NT2/D1 (cell line): ENCODE measurements around the gene CD79A.

ENCODE experiments used
- DNase-seq: peaks from one replicate; pipeline ENCODE4 v3.0.0-alpha.2; 2011; ENCODE audit warnings: low read depth, low spot score
- H3K27me3 ChIP-seq: 2 replicates; pipeline ENCODE4 v1.6.0; 2011; ENCODE audit warnings: mild to moderate bottlenecking; ENCODE audit not compliant: insufficient read length, insufficient read depth
- H3K36me3 ChIP-seq: 2 replicates; pipeline ENCODE4 v1.6.1; 2011; ENCODE audit warnings: mild to moderate bottlenecking, low read length, mixed read lengths; ENCODE audit not compliant: insufficient read depth, insufficient read length
- H3K4me1 ChIP-seq: 2 replicates; pipeline ENCODE4 v1.5.1; 2011; ENCODE audit not compliant: insufficient read depth, insufficient read length
- H3K4me3 ChIP-seq: 2 replicates; pipeline ENCODE4 v1.5.1; 2011; ENCODE audit warnings: low read depth; ENCODE audit not compliant: insufficient read length
- H3K9ac ChIP-seq: 2 replicates; pipeline ENCODE4 v1.6.0; 2011; ENCODE audit warnings: low read depth; ENCODE audit not compliant: insufficient read length
- H3K9me3 ChIP-seq: 2 replicates; pipeline ENCODE4 v1.5.1; 2011; ENCODE audit warnings: mild to moderate bottlenecking, low read length; ENCODE audit not compliant: insufficient read depth
- SUZ12 ChIP-seq: IDR thresholded peaks from 2 replicates; pipeline ENCODE4 v1.6.1; 2011; ENCODE audit not compliant: insufficient read length, insufficient read depth; ENCODE audit errors: extremely low read depth
- YY1 ChIP-seq: IDR thresholded peaks from 2 replicates; pipeline ENCODE4 v1.6.1; 2011; ENCODE audit not compliant: insufficient read length, insufficient read depth
- ZNF274 ChIP-seq: IDR thresholded peaks from 2 replicates; pipeline ENCODE4 v1.6.1; 2011; ENCODE audit warnings: mild to moderate bottlenecking, low read depth, low read length

The CD79A gene

DNA sequence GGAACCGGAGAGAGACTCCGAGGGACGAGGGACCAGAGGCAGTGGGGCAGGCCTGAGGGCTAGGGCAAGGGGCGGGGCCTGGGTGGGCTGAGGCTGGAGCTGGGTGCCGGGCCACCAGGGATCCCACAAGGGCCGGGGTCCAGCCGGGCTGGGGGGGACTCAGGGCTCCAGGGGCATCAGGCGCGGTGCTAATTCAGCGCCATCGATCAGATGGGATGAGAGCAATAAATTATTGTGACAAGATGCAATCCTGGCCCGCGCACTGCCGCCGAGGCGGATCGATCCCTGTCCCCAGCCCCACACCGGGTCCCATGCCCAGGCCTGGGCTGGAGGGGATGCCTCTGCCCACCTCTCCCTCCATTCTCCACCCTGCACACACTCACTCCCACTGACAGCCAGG, 45.5 kb downstream of the CD79A start:
- peaks cover 6% of the 10 kb centered on the region for H3K4me1 ChIP-seq
- H3K36me3 ChIP-seq: no peaks in the 10 kb centered on the region
- peaks cover 95% of the 10 kb centered on the region for H3K27me3 ChIP-seq
- H3K9me3 ChIP-seq: no peaks in the 10 kb centered on the region
- H3K4me3 ChIP-seq: no peak overlapping the region
- H3K9ac ChIP-seq: no peak overlapping the region
- no peak for TF ChIP-seq YY1
- DNase-seq: no peak

- no peak for TF ChIP-seq YY1
- H3K9me3 ChIP-seq: no peaks in the 10 kb centered on the region
- H3K36me3 ChIP-seq: no peaks in the 10 kb centered on the region
- no peak overlapping the region for H3K4me3 ChIP-seq
- no peak for DNase-seq
- H3K27me3 ChIP-seq: peaks cover 94% of the 10 kb centered on the region
- H3K4me1 ChIP-seq: peaks cover 6% of the 10 kb centered on the region
- no peak overlapping the region for H3K9ac ChIP-seq
Measured at GRCh38 chr19:41923045-41923788, 46.1 kb downstream of the CD79A start.

GRCh38 chr19:41924151-41925145, 47.4 kb downstream of the CD79A start:
- H3K9ac ChIP-seq: no peak overlapping the region
- H3K36me3 ChIP-seq: no peaks in the 10 kb centered on the region
- peaks cover 94% of the 10 kb centered on the region for H3K27me3 ChIP-seq
- peaks cover 12% of the 10 kb centered on the region for H3K4me1 ChIP-seq
- H3K4me3 ChIP-seq: no peak overlapping the region
- DNase-seq: no peak
- TF ChIP-seq ZNF274 (no peak), SUZ12 (no peak), YY1 (no peak)
- no peaks in the 10 kb centered on the region for H3K9me3 ChIP-seq

GRCh38 chr19:41925208-41926003, 48.3 kb downstream of the CD79A start:
- TF ChIP-seq YY1 (no peak), SUZ12 (no peak), ZNF274 (no peak)
- peaks cover 94% of the 10 kb centered on the region for H3K27me3 ChIP-seq
- H3K36me3 ChIP-seq: no peaks in the 10 kb centered on the region
- H3K9me3 ChIP-seq: no peaks in the 10 kb centered on the region
- no peak overlapping the region for H3K4me3 ChIP-seq
- DNase-seq: no peak
- H3K9ac ChIP-seq: no peak overlapping the region
- H3K4me1 ChIP-seq: peaks cover 12% of the 10 kb centered on the region

GRCh38 chr19:41926028-41926762, 49.1 kb downstream of the CD79A start:
- H3K4me1 ChIP-seq: peaks cover 9% of the 10 kb centered on the region
- no peak overlapping the region for H3K4me3 ChIP-seq
- H3K27me3 ChIP-seq: peaks cover 94% of the 10 kb centered on the region
- TF ChIP-seq SUZ12: no peak
- TF ChIP-seq YY1: no peak
- TF ChIP-seq ZNF274: no peak
- H3K36me3 ChIP-seq: no peaks in the 10 kb centered on the region
- no peaks in the 10 kb centered on the region for H3K9me3 ChIP-seq
- DNase-seq: no peak
- H3K9ac ChIP-seq: no peak overlapping the region

DNA sequence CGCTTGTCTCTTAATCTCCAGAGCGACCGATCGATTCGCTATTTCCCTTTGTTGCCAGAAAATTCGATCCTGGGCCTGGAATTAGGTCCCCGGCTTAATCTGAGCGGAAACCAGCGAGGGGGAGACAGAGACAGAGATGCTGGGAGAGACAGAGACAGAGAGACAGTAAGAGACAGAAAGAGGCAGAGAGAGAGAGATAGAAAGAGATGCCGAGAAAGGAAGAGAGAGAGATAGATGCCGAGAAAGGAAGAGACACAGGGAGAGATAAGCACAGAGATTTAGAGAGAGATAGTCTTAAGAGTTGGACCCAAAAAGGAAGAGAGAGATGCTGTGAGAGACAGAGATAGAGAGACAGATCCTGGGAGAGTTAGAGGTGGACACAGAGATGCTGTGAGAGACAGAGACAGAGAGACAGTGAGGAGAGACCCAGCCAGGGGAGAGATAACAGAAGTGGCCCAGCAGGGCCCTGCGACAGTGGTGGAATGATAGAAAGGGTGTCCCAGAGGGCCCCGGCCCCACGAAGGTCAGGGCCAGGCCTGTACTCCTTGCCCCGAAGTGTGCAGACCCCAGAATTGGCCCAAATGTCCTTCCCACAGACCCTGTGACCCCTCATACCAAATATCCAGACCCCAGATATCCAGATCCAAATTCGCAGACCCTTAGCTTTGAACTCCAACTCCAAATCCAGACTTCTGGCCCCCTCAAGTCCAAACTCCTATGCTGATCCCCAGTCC, 49.9 kb downstream of the CD79A start:
- no peak overlapping the region for H3K4me3 ChIP-seq
- H3K4me1 ChIP-seq: peaks cover 11% of the 10 kb centered on the region
- H3K27me3 ChIP-seq: peaks cover 93% of the 10 kb centered on the region
- no peaks in the 10 kb centered on the region for H3K9me3 ChIP-seq
- DNase-seq: no peak
- H3K36me3 ChIP-seq: no peaks in the 10 kb centered on the region
- H3K9ac ChIP-seq: no peak overlapping the region
- TF ChIP-seq YY1: no peak
- TF ChIP-seq SUZ12: no peak
- TF ChIP-seq ZNF274: no peak
